A375 (cell line): ENCODE data around the gene ZNRF2. TPM values are rescaled to one million over a fixed set of nuclear protein-coding genes. Genes with fewer than 3 reads are reported as not detected.

ENCODE experiments used
- small RNA-seq: library from RNA; depleted of rRNA; stranded (forward); fragments of <200 nt; gene quantifications from one replicate; pipeline ENCODE3, GENCODE V24; 2014
- total RNA-seq: library from RNA; depleted of rRNA; stranded (reverse); fragments of >200 nt; shearing (Covaris generic); gene quantifications from 2 replicates; pipeline ENCODE4 v1.2.3, GENCODE V29; 2014; rRNA removed

Gene ZNRF2
- total RNA-seq, result 7.0 and 12.3 TPM in 2 replicates

DNA sequence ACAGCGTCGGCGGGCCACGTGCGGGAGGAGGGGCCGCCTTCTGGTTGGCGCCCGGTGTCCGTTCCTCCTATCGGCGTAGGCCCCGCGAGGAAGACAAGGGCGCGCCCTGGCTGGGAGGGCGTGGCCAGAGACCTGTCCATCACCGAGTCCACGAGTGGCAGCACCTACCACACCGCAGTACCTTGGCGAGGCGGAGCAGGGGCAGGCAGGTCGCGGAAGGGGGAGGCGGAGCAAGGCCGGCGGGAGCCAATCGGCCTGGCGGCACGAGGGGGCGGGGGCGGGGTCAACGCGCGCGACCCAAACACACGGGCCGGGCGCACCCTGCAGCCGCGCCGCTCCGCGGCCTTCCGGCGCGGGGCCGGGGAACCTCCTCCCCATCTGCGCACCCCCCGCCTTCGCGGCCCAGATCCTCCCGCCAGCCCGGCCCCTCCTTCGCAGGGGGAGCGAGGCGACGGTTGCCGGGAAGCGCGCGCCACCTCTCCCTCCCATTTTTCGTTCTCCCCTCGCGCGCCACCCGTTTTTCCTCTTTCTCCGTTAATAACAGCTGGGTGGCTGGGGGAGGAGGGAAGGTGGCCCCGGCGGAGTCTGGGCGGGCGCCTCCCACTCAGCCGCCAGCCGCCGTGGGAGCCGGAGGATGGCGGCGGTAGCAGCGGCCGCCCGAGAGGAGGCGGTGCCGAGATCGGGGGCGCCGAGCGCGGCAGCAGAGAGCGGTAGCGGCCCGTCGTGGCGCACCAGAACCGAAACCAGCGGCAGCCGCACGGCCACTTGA is at the start of gene ZNRF2:
TSS of gene ZNRF2 (plus strand) at position 300 of the 769 bp plus-strand sequence. CDS start 761 bp downstream, outside the sequence.

Small RNA genes lying within 50 kb of the gene (small RNA-seq; reads per million reads assigned to genes)
- gene MIR550A1, result not detected

Other genes with a start within 250 kb of the ZNRF2 start
- 6.1 and 6.3 TPM in 2 replicates for gene MTURN, start 149.6 kb upstream of the ZNRF2 start, total RNA-seq
- gene NOD1, start 194.2 kb downstream of the ZNRF2 start, total RNA-seq, result 6.2 and 7.8 TPM in 2 replicates
- 82.4 and 86.3 TPM in 2 replicates for gene GGCT, start 220.2 kb downstream of the ZNRF2 start, total RNA-seq